ENCODE data around the gene FABP7. TPM values are rescaled to one million over a fixed set of nuclear protein-coding genes. Genes with fewer than 3 reads are reported as not detected.

Gene FABP7
- polyA plus RNA-seq, 1 donor = 0.13 TPM

DNA sequence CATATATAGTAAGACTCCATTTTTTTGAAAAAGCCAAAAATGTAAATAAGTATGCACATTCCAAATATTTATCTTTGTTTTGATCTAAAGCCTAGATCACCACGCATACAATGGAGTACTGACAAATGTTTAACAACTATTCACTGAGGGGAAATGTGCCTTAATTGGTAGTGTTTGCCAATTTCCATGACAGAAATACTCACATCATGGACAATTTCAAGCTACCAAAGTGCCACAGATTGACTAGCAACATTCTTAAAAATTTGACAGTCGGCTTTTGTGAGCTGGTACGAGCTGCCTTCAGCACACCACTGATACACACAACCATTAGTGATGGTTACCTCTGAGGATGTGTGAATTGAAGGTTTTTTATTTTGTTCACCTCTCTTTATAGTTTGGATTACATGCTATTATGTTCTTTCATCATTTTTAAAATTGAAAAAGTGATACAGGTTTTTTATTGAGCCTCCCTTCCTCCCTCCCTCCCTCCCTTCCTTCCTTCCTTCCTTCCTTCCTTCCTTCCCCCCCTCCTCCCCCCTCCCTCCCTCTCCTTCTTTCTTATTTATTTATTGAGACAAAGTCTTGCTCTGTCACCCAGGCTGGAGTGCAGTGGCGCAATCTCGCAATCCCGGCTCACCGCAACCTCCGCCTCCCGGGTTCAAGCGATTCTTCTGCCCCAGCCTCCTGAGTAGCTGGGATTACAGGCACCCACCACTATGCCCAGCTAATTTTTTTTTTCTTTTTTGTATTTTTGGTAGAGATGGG is 28.8 kb downstream of the FABP7 start:
- Histone ChIP-seq H3K4me3 (ENCODE audit: low read length) (no peak overlapping the region), H3K4me1 (ENCODE audit: control insufficient read depth, insufficient read depth, low read length) (no peaks in the 10 kb centered on the region), H3K9me3 (ENCODE audit: control insufficient read depth, low read depth, low read length) (no peaks in the 10 kb centered on the region), H3K36me3 (ENCODE audit: control insufficient read depth, insufficient read depth, low read length) (peaks cover 10% of the 10 kb centered on the region), H3K27me3 (ENCODE audit: control insufficient read depth, insufficient read depth, low read length) (no peaks in the 10 kb centered on the region), H3K27ac (ENCODE audit: low read length) (no peak overlapping the region)
- DNase-seq = no peak
- 80% methylated on average over 1 of the region's 10 CpGs for WGBS (ENCODE audit: insufficient coverage, low lambda C conversion rate)

DNA sequence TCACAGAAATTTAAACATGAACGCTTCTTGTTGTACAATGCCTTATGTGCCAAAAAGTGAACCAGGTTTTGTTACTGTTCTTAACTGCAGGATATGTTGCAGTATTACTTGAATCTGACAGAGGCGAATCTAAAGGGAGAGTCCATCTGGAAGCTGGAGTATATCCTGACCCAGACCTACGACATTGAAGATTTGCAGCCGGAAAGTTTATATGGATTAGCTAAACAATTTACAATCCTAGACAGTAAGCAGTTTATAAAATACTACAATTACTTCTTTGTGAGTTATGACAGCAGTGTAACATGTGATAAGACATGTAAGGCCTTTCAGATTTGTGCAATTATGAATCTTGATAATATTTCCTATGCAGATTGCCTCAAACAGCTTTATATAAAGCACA is 29.5 kb downstream of the FABP7 start:
- H3K27ac ChIP-seq (ENCODE audit: low read length) = no peak overlapping the region
- H3K4me1 ChIP-seq (ENCODE audit: control insufficient read depth, insufficient read depth, low read length) = no peaks in the 10 kb centered on the region
- no peak overlapping the region for H3K4me3 ChIP-seq (ENCODE audit: low read length)
- DNase-seq = no peak
- peaks cover 10% of the 10 kb centered on the region for H3K36me3 ChIP-seq (ENCODE audit: control insufficient read depth, insufficient read depth, low read length)
- WGBS (ENCODE audit: insufficient coverage, low lambda C conversion rate) = no CpG with 5 or more reads among the region's 4 CpGs
- no peaks in the 10 kb centered on the region for H3K9me3 ChIP-seq (ENCODE audit: control insufficient read depth, low read depth, low read length)
- H3K27me3 ChIP-seq (ENCODE audit: control insufficient read depth, insufficient read depth, low read length) = no peaks in the 10 kb centered on the region

DNA sequence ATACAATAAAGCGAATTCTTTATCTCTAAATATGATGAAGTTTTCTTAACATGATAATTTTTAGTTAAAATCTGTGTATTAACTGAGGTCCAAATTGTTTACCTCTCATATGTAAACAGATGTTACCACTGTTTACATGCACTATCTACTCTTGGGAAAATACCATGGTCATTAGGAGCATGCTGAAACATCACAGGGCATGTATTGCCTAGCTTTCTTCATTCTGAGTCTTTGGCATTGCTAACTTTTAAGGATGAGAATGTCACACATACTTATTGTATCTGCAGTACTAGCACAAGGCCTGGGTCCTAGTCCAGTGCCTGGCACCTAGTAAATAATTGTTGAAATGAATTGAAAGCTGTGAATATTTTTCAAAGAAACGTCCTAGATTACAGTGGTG is 30.2 kb downstream of the FABP7 start:
- Histone ChIP-seq H3K4me3 (ENCODE audit: low read length) (no peak overlapping the region), H3K9me3 (ENCODE audit: control insufficient read depth, low read depth, low read length) (no peaks in the 10 kb centered on the region), H3K27ac (ENCODE audit: low read length) (no peak overlapping the region), H3K36me3 (ENCODE audit: control insufficient read depth, insufficient read depth, low read length) (peaks cover 10% of the 10 kb centered on the region), H3K4me1 (ENCODE audit: control insufficient read depth, insufficient read depth, low read length) (no peaks in the 10 kb centered on the region), H3K27me3 (ENCODE audit: control insufficient read depth, insufficient read depth, low read length) (no peaks in the 10 kb centered on the region)
- no peak for DNase-seq
- WGBS (ENCODE audit: insufficient coverage, low lambda C conversion rate) = 50% methylated on average over 1 of the region's 2 CpGs

DNA sequence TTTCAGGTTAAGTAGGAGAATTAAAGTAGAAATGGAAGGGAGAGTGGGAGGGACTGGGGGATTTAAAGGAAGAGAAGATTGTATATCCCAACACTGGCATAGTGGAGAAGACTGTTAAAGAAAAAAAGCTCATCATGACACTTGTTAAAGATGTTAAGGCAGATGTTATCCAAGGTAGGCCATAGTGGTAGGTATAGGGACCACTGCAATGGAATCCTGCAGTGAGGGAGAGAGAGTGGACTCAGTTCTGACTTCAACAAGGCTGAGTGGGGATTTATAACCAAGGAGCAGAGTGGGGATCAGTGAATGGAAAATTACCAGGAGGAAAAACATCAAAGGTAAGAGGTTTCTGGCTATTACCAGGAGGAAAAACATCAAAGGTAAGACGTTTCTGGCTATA is 30.7 kb downstream of the FABP7 start:
- H3K9me3 ChIP-seq (ENCODE audit: control insufficient read depth, low read depth, low read length) = no peaks in the 10 kb centered on the region
- no peak for DNase-seq
- no peak overlapping the region for H3K4me3 ChIP-seq (ENCODE audit: low read length)
- H3K27me3 ChIP-seq (ENCODE audit: control insufficient read depth, insufficient read depth, low read length) = no peaks in the 10 kb centered on the region
- no CpG with 5 or more reads among the region's 1 CpG for WGBS (ENCODE audit: insufficient coverage, low lambda C conversion rate)
- peaks cover 10% of the 10 kb centered on the region for H3K36me3 ChIP-seq (ENCODE audit: control insufficient read depth, insufficient read depth, low read length)
- H3K4me1 ChIP-seq (ENCODE audit: control insufficient read depth, insufficient read depth, low read length) = no peaks in the 10 kb centered on the region
- H3K27ac ChIP-seq (ENCODE audit: low read length) = no peak overlapping the region

DNA sequence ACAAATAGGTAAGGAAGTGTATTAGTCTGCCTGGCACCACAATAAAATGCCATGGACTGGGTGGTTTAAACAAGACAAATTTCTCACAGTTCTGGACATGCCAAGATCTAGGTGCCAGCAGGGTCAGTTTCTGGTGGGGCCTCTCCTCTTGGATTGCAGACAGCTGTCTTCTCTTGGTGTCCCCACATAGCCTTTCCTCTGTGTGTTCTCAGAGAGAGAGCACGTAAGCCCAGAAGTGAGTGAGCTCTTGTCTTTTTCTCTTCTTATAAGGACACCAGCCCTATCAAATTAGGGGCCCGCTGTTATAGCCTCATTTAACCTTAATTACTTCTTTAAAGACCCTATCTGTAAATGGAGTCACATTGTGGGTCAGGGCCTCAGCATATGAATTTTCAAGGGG is 37.8 kb downstream of the FABP7 start:
- H3K9me3 ChIP-seq (ENCODE audit: control insufficient read depth, low read depth, low read length) = no peaks in the 10 kb centered on the region
- no peaks in the 10 kb centered on the region for H3K27me3 ChIP-seq (ENCODE audit: control insufficient read depth, insufficient read depth, low read length)
- H3K4me1 ChIP-seq (ENCODE audit: control insufficient read depth, insufficient read depth, low read length) = no peaks in the 10 kb centered on the region
- H3K4me3 ChIP-seq (ENCODE audit: low read length) = no peak overlapping the region
- H3K36me3 ChIP-seq (ENCODE audit: control insufficient read depth, insufficient read depth, low read length) = no peaks in the 10 kb centered on the region
- WGBS (ENCODE audit: insufficient coverage, low lambda C conversion rate) = no CpG with 5 or more reads among the region's 2 CpGs
- H3K27ac ChIP-seq (ENCODE audit: low read length) = no peak overlapping the region
- no peak for DNase-seq

DNA sequence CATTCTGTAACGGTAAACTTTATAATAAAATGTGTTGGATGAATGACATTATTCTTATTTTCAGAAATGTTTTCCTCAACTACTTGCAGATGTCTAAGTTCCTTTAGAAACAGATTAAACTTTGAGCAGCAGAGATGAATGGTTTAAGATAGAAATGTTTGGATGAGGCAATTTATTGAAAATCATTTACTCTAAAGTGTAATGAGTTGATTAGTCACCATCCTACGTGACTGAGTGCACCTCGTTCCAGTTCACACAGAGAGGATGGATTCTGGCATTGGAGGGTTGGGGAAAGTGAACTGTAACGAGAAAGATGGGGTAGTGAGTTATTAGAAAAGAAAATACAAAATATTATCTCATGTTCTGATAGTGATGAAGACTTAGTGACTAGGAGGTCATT is 38.2 kb downstream of the FABP7 start:
- Histone ChIP-seq H3K27ac (ENCODE audit: low read length) (no peak overlapping the region), H3K27me3 (ENCODE audit: control insufficient read depth, insufficient read depth, low read length) (no peaks in the 10 kb centered on the region), H3K4me1 (ENCODE audit: control insufficient read depth, insufficient read depth, low read length) (no peaks in the 10 kb centered on the region), H3K36me3 (ENCODE audit: control insufficient read depth, insufficient read depth, low read length) (no peaks in the 10 kb centered on the region), H3K9me3 (ENCODE audit: control insufficient read depth, low read depth, low read length) (no peaks in the 10 kb centered on the region), H3K4me3 (ENCODE audit: low read length) (no peak overlapping the region)
- peak in 1 of 2 donors; percentile 20 for DNase-seq
- WGBS (ENCODE audit: insufficient coverage, low lambda C conversion rate) = 40% methylated on average over 1 of the region's 4 CpGs

DNA sequence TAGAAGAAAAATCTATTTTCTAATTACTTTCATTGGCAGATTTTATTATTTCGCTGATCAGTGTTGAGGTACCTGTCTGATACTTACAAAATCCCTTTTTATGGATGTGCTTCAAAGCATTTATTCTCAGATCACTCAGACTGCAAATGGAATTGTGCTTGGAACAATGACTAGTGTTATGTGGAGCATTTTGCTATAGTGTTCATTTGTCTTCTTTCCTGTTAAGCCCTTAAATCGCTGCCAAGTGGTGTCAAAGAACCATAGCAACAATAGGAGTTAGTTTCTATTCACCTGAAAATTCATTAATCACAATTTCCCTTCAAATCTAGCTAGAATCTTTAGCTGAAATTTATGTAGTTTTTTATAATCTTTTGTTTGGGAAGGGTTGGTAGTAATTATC is 39.4 kb downstream of the FABP7 start:
- Histone ChIP-seq H3K4me3 (ENCODE audit: low read length) (no peak overlapping the region), H3K9me3 (ENCODE audit: control insufficient read depth, low read depth, low read length) (no peaks in the 10 kb centered on the region), H3K27me3 (ENCODE audit: control insufficient read depth, insufficient read depth, low read length) (no peaks in the 10 kb centered on the region), H3K36me3 (ENCODE audit: control insufficient read depth, insufficient read depth, low read length) (no peaks in the 10 kb centered on the region), H3K27ac (ENCODE audit: low read length) (no peak overlapping the region), H3K4me1 (ENCODE audit: control insufficient read depth, insufficient read depth, low read length) (no peaks in the 10 kb centered on the region)
- 100% methylated on average over 1 of the region's 2 CpGs for WGBS (ENCODE audit: insufficient coverage, low lambda C conversion rate)
- no peak for DNase-seq

DNA sequence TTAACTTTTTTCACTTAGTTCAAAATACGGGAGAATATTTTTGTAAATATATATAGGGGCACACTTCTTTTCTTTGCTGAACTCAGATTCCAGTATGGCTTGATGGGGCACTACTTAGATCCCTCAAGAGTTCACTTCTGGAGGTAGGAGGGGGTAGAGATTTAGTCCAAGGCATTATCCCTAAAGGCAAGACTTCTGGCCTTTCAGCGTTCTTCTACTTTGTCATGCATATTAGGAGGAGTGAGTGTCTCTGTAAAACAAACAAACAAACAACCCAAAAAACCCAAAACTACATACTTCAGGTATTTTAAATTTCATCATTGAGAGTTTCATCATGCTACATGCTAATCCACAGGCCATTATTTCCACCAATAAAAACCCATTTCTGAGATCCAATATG is 41.6 kb downstream of the FABP7 start:
- Histone ChIP-seq H3K27ac (ENCODE audit: low read length) (no peak overlapping the region), H3K9me3 (ENCODE audit: control insufficient read depth, low read depth, low read length) (no peaks in the 10 kb centered on the region), H3K36me3 (ENCODE audit: control insufficient read depth, insufficient read depth, low read length) (no peaks in the 10 kb centered on the region), H3K27me3 (ENCODE audit: control insufficient read depth, insufficient read depth, low read length) (no peaks in the 10 kb centered on the region), H3K4me1 (ENCODE audit: control insufficient read depth, insufficient read depth, low read length) (no peaks in the 10 kb centered on the region), H3K4me3 (ENCODE audit: low read length) (no peak overlapping the region)
- no peak for DNase-seq
- WGBS (ENCODE audit: insufficient coverage, low lambda C conversion rate) = no CpG with 5 or more reads among the region's 2 CpGs

DNA sequence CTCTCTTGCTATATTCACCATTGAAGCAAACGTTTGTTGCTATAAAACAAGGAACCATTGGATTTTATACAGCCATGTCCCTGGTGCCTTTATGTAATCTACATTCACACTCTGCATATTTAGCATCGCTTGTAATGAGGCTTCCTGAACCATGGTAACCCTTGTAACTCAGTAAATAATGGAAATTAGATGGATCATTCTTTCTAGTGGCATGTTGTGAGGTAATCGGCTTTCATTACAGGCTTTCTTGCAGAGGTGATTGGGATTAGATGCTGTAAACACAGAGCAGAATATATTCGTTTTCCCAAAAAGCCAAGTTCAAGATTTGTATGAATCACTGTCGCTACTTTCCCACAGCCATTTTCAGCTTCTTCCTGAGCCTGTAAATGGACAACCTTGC is 45.6 kb downstream of the FABP7 start:
- no peak overlapping the region for H3K27ac ChIP-seq (ENCODE audit: low read length)
- H3K36me3 ChIP-seq (ENCODE audit: control insufficient read depth, insufficient read depth, low read length) = no peaks in the 10 kb centered on the region
- DNase-seq = no peak
- H3K9me3 ChIP-seq (ENCODE audit: control insufficient read depth, low read depth, low read length) = no peaks in the 10 kb centered on the region
- no peak overlapping the region for H3K4me3 ChIP-seq (ENCODE audit: low read length)
- no peaks in the 10 kb centered on the region for H3K27me3 ChIP-seq (ENCODE audit: control insufficient read depth, insufficient read depth, low read length)
- WGBS (ENCODE audit: insufficient coverage, low lambda C conversion rate) = no CpG with 5 or more reads among the region's 5 CpGs
- H3K4me1 ChIP-seq (ENCODE audit: control insufficient read depth, insufficient read depth, low read length) = no peaks in the 10 kb centered on the region

DNA sequence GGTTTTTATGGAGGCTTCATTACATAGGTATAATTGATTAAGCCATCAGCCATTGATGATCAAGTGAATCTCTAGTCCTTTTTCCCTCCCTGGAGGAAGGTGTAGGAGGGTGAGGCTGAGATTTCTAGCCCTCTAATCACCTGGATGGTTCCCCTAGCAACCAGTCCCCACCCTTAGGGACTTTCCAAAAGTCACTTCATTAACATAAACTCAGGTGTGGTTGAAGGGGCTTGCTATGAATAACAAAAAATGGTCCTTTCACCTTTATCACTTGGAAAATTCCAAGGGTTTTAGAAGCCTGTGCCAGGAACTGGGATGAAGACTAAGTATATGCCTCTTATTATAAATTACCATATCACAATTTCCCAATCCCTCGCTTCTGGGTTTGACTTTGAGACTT is 49.9 kb downstream of the FABP7 start:
- WGBS (ENCODE audit: insufficient coverage, low lambda C conversion rate) = no CpG with 5 or more reads among the region's 1 CpG
- Histone ChIP-seq H3K4me1 (ENCODE audit: control insufficient read depth, insufficient read depth, low read length) (no peaks in the 10 kb centered on the region), H3K27me3 (ENCODE audit: control insufficient read depth, insufficient read depth, low read length) (no peaks in the 10 kb centered on the region)

DNA sequence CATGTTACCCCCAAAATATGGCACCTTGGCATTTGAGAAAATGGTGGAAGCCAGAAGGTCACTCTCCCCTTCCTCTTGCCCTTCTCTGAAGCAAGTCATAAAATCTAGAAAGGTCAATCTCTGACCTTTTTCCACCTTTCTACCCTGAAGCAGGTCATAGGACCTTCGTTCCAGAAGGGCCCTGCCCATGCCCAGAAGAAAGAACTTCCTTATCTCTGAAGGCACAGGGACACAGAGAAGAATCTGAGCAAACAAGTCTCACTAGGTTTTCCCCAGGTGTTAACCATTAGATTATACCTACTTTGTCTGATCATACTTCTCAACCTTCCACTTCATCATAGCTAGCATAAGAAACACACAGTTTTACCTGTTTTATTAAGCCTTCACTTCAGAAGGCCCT is 52.0 kb downstream of the FABP7 start:
- no peaks in the 10 kb centered on the region for H3K36me3 ChIP-seq (ENCODE audit: control insufficient read depth, insufficient read depth, low read length)
- WGBS (ENCODE audit: insufficient coverage, low lambda C conversion rate) = no CpG with 5 or more reads among the region's 1 CpG
- no peaks in the 10 kb centered on the region for H3K4me1 ChIP-seq (ENCODE audit: control insufficient read depth, insufficient read depth, low read length)

More for the DNA sequence above, 49.9 kb downstream of the FABP7 start:
- Histone ChIP-seq H3K9me3 (ENCODE audit: control insufficient read depth, low read depth, low read length) (no peaks in the 10 kb centered on the region), H3K27ac (ENCODE audit: low read length) (no peak overlapping the region), H3K4me3 (ENCODE audit: low read length) (no peak overlapping the region), H3K36me3 (ENCODE audit: control insufficient read depth, insufficient read depth, low read length) (no peaks in the 10 kb centered on the region)
- DNase-seq = no peak

More for the DNA sequence above, 52.0 kb downstream of the FABP7 start:
- no peak overlapping the region for H3K27ac ChIP-seq (ENCODE audit: low read length)
- H3K9me3 ChIP-seq (ENCODE audit: control insufficient read depth, low read depth, low read length) = no peaks in the 10 kb centered on the region
- no peak for DNase-seq
- H3K4me3 ChIP-seq (ENCODE audit: low read length) = no peak overlapping the region
- H3K27me3 ChIP-seq (ENCODE audit: control insufficient read depth, insufficient read depth, low read length) = no peaks in the 10 kb centered on the region
